GM04504 (cell line): ENCODE data around the gene LDLRAD3.

Source experiments
- DNase-seq: peaks from one replicate; pipeline ENCODE4 v3.0.0-alpha.2; 2012; ENCODE audit warnings: low read depth

Gene LDLRAD3

GRCh38 chr11:36240173-36240572 is 296.3 kb downstream of the LDLRAD3 start:
- no peak for DNase-seq

GRCh38 chr11:36240801-36241200 is 296.9 kb downstream of the LDLRAD3 start:
- no peak for DNase-seq

- no peak for DNase-seq
These were observed 297.6 kb downstream of the LDLRAD3 start for GRCh38 chr11:36241497-36241896.

- DNase-seq: no peak
These were observed 299.8 kb downstream of the LDLRAD3 start for GRCh38 chr11:36243641-36244040.

- DNase-seq: no peak
These were observed 303.6 kb downstream of the LDLRAD3 start for GRCh38 chr11:36247493-36247892.

- no peak for DNase-seq
These were observed 304.6 kb downstream of the LDLRAD3 start for GRCh38 chr11:36248436-36248835.

GRCh38 chr11:36249246-36249645 is 305.4 kb downstream of the LDLRAD3 start:
- peak; percentile 62 for DNase-seq

- no peak for DNase-seq
These were observed 308.0 kb downstream of the LDLRAD3 start for GRCh38 chr11:36251823-36252222.

- no peak for DNase-seq
These were observed 309.4 kb downstream of the LDLRAD3 start for GRCh38 chr11:36253238-36253637.

- no peak for DNase-seq
These were observed 310.9 kb downstream of the LDLRAD3 start for GRCh38 chr11:36254713-36255112.

GRCh38 chr11:36257351-36257750 is 313.5 kb downstream of the LDLRAD3 start:
- no peak for DNase-seq

- DNase-seq: peak; percentile 53
These were observed 315.0 kb downstream of the LDLRAD3 start for GRCh38 chr11:36258730-36259360.

- no peak for DNase-seq
These were observed 317.2 kb downstream of the LDLRAD3 start for GRCh38 chr11:36261094-36261493.

- DNase-seq: no peak
These were observed 320.4 kb downstream of the LDLRAD3 start for GRCh38 chr11:36264011-36264972.

GRCh38 chr11:36264973-36265344 is 321.1 kb downstream of the LDLRAD3 start:
- no peak for DNase-seq

GRCh38 chr11:36265793-36266628 is 322.1 kb downstream of the LDLRAD3 start:
- no peak for DNase-seq

GRCh38 chr11:36266767-36267166 is 322.9 kb downstream of the LDLRAD3 start:
- DNase-seq: no peak

GRCh38 chr11:36268337-36268985 is 324.6 kb downstream of the LDLRAD3 start:
- DNase-seq: no peak

- DNase-seq: no peak
These were observed 326.8 kb downstream of the LDLRAD3 start for GRCh38 chr11:36270701-36271100.

- no peak for DNase-seq
These were observed 328.0 kb downstream of the LDLRAD3 start for GRCh38 chr11:36271794-36272407.

- DNase-seq: no peak
These were observed 329.2 kb downstream of the LDLRAD3 start for GRCh38 chr11:36273110-36273509.
